Ovary (tissue), 3 donors: Measurements from ENCODE around the gene OR6T1.

Source experiments
- EP300 ChIP-seq: sonication (generic); formaldehyde crosslinking; IDR thresholded peaks from one replicate; pipeline ENCODE4 v1.6.1; 2017; ENCODE audit warnings: antibody characterized with exemption
- POLR2A ChIP-seq: fragments of 450-650 bp; IDR thresholded peaks from one replicate; pipeline ENCODE4 v1.6.1; 2017; ENCODE audit warnings: antibody characterized with exemption, mild to moderate bottlenecking, moderate library complexity
- TF ChIP-seq, protein P1 (sequence below), 3 donors: fragments of 450-650 bp in 2 of 3; fragments of 200-600 bp in 1 of 3; IDR thresholded peaks; one replicate each; pipeline versions ENCODE4 v1.5.1 to v1.8.0; 2016 to 2022; ENCODE audit warnings: antibody characterized with exemption in 3 of 3, mild to moderate bottlenecking in 1 of 3
- donor health status: DM: no; HTN: no; CAD: no.

DNA sequence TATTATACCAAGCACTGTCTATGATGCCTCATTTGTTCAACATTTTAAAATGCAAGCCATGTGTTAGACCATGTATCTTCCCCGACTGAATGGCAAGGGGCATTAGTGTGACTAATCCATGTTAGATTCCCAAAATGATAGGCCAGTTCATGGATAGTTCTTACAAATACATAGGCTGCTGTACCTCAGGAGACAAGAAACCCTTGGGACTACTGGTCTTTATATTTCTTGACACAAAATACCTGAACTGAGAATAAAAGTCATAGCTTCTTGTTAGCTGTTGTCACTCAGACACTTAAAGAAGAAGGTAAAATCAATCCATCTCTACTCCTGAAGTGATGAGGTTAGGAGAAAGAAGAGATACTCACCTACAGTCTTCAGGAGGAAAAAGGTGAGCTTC lies 41.8 kb downstream of the OR6T1 start, which contains the start of gene OR8D4:
- TF ChIP-seq, protein P1, sequence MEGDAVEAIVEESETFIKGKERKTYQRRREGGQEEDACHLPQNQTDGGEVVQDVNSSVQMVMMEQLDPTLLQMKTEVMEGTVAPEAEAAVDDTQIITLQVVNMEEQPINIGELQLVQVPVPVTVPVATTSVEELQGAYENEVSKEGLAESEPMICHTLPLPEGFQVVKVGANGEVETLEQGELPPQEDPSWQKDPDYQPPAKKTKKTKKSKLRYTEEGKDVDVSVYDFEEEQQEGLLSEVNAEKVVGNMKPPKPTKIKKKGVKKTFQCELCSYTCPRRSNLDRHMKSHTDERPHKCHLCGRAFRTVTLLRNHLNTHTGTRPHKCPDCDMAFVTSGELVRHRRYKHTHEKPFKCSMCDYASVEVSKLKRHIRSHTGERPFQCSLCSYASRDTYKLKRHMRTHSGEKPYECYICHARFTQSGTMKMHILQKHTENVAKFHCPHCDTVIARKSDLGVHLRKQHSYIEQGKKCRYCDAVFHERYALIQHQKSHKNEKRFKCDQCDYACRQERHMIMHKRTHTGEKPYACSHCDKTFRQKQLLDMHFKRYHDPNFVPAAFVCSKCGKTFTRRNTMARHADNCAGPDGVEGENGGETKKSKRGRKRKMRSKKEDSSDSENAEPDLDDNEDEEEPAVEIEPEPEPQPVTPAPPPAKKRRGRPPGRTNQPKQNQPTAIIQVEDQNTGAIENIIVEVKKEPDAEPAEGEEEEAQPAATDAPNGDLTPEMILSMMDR (IDR thresholded peaks at IDR 0.05) = no peak
- TF ChIP-seq POLR2A = no peak
- no peak for TF ChIP-seq EP300
